ENCODE data around the gene DARS1.

DARS1 gene

DNA sequence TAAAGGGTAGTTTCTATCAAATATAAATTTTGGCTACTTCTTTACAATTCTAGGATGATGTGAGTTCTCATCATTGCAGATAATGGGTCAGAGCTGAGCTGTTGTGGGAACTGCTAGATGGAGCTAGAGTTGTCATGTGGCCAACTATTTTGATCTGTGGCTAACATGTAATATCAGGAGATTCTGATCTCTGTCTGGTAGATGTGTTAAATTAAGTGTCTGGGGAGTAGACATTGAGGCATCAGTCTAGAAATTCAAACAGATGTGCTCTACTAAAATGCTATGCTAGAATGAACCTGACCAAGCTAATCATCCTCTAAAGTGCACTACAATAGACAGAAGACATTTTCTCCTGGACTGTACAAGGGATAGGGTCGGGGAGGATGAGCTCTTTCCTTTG, 30.3 kb upstream of the DARS1 start:
- no peak for DNase-seq (ENCODE audit: low read depth)

GRCh38 chr2:136014411-136014810, 29.0 kb upstream of the DARS1 start:
- DNase-seq (ENCODE audit: low read depth) = no peak

DNA sequence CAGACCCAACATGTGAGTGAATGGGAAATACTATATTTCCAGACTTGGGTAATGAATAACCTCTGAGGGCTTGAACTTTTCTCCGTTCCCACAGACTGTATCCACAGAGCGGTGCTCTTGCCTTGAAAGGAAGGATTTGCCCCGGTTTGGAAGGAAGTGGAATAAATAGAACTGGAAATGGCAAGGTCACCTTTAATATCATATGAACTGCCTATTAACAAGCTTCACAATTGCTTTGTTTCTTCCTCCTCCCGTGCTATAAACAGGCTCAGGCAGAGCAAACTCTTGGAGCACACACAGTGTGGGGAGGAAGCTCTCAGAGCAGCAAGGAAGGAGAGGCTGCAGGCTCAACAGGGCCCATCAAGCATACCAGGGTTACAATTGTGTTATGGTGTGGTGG, 28.5 kb upstream of the DARS1 start:
- DNase-seq (ENCODE audit: low read depth) = no peak

- no peak for DNase-seq (ENCODE audit: low read depth)
Measured at GRCh38 chr2:136013136-136013685, 27.8 kb upstream of the DARS1 start.

DNA sequence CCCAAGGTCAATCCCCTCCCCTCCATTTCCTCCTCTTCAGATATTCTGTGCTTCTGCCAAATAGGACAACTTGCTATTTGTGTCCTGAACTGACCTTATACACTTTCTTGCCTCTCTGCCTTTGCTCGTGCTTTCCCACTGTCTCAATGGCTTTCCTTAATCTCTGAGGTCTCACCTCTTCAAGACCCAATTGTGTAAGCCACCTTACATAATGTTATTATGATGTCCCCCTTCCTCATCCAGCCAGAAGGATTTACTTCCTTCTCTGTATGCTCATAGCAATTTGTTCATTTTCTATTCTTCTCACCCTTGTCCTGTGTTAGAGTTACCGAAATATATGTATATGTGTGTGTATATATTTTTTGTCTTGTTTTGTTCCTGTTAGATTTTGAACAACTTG, 26.9 kb upstream of the DARS1 start:
- no peak for DNase-seq (ENCODE audit: low read depth)

DNA sequence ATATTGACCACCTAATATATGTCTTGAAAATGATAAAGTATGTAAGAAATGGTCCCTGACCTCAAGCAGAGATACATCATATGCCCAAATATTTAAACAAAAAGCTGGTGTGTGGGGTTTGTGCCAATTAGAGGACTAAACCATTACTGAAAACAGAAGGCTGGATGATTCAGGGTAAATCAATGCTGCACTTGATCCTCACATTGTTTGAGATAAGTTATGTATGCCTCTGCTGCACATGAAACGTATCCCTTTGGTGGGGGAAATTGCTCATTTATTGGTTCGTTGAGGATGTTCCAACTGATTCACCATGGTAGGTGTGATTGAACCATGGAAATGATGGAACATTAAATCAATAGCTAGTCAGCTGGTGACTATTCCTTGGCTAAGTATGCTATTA, 24.7 kb upstream of the DARS1 start:
- peak; percentile 63 for DNase-seq (ENCODE audit: low read depth)

GRCh38 chr2:136008205-136008865, 22.9 kb upstream of the DARS1 start:
- no peak for DNase-seq (ENCODE audit: low read depth)

GRCh38 chr2:136006658-136007057, 21.2 kb upstream of the DARS1 start:
- DNase-seq (ENCODE audit: low read depth) = no peak

GRCh38 chr2:136005462-136006196, 20.2 kb upstream of the DARS1 start:
- DNase-seq (ENCODE audit: low read depth) = no peak

DNA sequence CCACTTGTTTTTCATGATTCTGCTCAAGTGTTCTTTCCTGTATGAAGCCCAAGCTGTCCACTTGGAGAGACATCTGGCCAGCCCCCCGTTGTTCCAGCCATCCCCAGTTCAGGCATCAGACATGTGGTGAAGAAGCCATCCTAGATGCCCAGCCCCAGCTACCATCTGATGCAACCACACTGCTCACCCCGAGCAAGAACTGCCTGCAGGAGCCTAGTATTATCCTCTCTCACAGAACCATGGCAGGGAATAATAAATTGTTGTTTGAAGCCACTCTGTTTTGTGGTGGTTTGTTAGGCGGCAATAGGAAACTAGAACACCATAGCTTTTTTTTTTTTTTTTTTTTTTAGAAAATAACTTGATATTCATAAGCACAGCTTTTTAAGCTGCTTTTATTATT, 19.5 kb upstream of the DARS1 start:
- no peak for DNase-seq (ENCODE audit: low read depth)

GRCh38 chr2:136001131-136001530, 15.7 kb upstream of the DARS1 start:
- DNase-seq (ENCODE audit: low read depth) = no peak

DNA sequence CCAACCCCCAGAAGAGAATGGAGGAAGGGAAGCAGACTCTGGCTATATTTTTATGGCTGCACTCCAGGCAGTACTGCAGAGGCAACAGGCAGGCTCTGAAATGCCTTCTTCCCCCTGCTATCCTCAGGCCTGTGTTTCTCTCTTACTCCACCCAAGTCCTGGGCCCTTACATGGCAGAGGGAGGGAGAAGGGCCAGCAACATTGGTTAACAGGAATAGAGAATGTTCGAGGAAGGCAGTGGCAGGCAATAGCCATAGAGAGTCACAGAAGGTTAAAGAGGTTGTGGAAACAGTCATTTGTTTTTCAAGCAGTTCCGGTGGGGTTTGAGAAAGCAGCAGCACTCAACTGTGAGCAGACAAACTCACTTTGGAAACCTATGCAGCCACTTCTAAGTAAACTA, 15.1 kb upstream of the DARS1 start:
- no peak for DNase-seq (ENCODE audit: low read depth)

DNA sequence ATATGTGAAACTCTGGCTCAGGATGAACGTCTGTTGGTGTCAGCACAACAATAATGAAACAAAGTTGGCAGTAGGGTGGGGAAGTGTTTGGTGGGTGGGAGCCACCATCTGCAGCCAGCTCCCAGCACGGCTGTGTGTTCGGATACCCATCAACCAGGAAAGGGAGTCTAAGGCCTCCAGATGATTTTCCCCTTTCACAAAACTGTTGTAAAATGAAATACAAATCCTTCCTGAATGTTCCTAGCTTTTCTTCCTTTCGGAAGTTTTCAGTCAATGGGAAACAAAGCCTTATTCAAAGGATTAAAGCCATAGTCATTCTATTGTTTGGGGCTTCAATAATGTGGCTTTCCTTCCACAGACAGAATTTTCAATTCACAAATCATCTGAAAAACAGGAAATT, 14.5 kb upstream of the DARS1 start:
- DNase-seq (ENCODE audit: low read depth) = no peak

DNA sequence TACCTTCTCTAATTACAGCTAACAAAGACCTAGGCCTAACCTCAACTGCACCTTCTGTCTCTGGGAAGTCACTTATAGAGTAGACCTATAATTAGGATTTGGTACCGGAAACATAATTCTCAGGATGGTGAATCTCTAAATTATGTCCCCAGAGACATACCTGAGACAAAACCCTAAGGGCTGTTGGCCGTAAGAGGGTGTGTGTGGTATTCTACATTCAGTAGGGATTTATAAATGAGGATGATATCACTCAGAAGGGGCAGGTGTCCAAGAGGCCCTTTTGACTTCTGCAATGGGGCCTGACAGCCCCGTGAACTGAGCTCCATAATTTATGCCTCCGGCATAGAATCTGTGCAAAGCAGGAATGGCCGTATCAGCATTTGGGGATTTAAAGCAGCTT, 13.5 kb upstream of the DARS1 start:
- DNase-seq (ENCODE audit: low read depth) = no peak

DNA sequence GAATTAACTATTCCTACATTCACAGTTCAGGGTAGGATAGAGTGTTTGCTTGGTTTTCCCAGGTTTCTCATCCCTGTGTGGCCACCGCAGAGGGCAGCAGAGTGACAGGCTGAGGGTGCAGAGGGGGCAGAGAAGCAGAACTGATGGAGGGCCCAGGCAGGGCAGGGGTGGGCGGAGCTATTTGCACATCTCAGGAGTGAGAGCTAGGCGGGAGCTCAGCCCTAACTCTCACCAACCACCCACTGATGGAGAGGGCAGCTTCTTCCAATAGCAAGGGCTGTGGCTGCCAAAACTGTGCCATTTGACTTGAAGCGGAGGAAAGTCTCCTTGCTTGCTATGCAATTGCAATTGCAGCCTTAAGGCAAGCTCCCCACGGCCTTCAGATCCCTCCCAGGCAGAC, 12.0 kb upstream of the DARS1 start:
- DNase-seq (ENCODE audit: low read depth) = no peak

- DNase-seq (ENCODE audit: low read depth) = no peak
Measured at GRCh38 chr2:135996304-135996703, 10.9 kb upstream of the DARS1 start.

DNA sequence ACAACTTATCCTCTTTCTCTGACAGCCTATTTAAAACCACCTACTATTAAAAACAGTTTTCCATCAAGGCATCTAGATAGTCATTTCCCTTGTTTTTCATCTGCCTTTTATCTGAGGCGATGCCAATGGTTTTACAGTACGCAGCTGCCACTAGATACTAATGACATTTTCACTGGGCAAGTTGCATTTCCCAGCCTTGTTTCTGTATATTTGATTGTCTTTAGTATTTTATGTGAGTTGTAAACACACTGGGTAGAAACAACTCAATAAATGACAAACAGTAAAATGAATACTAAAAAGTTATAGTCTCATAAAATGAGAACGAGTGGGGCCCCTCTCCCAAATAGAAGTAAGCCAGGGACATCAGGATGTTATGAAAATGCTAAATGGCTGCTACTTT, 8.9 kb upstream of the DARS1 start:
- DNase-seq (ENCODE audit: low read depth) = no peak

DNA sequence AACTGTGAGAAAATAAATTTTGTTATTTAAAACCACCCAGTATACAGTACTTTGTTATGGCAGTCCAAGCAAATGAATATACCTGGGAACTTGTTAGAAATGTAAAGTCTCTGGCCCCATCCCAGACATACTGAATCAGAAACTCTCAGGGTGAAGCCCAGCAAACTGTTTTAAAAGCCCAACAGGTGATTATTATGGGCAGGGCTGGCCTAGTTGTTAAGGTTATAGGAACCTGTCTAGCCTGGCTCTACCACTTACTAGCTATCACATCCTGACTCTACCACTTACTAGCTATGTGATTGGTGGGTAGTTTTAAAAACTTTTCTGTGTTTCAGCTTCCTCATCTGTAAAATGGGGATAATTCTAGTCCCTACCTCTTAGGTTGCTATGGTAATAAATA, 8.0 kb upstream of the DARS1 start:
- no peak for DNase-seq (ENCODE audit: low read depth)

GRCh38 chr2:135991861-135992260, 6.4 kb upstream of the DARS1 start:
- DNase-seq (ENCODE audit: low read depth) = no peak

- DNase-seq (ENCODE audit: low read depth) = no peak
Measured at GRCh38 chr2:135987441-135987840, 2.0 kb upstream of the DARS1 start.

DNA sequence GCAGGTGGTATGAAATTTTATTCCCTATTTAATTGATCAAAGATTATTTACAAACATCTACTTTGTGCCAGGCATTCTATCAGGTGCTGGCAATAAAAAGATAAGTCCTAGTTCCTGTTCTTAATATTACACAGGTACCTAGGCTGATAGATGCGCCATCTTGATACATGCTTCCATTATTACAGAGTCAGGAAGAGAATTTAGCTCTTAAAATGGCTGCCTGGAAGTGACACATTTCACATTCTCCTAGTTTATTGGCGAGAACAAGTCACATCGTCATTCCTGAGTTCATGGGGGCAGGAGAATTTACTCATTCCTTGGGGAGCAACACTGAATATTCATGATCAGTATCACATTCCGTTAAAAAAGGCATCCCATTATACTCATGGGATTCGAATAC, 1.1 kb upstream of the DARS1 start:
- DNase-seq (ENCODE audit: low read depth) = no peak

GRCh38 chr2:135985826-135986393, 484 bp upstream of the DARS1 start:
- no peak for DNase-seq (ENCODE audit: low read depth)

Data from non-pigmented ciliary epithelial cell (primary cell).